HEK293T (cell line): ENCODE data around the gene RNF217.

Experiments used
- ARNT ChIP-seq: fragments of 450-650 bp; IDR thresholded peaks from 2 replicates; pipeline ENCODE4 v1.6.1; 2017; ENCODE audit warnings: mild to moderate bottlenecking
- BHLHE40 ChIP-seq: fragments of 450-650 bp; IDR thresholded peaks from 2 replicates; pipeline ENCODE4 v1.6.1; 2016; ENCODE audit warnings: mild to moderate bottlenecking, moderate library complexity, borderline replicate concordance
- CTBP1 ChIP-seq: fragments of 450-650 bp; IDR thresholded peaks from 2 replicates; pipeline ENCODE4 v1.6.1; 2016; ENCODE audit warnings: borderline replicate concordance

GRCh38 chr6:125037827-125038226, 75.6 kb downstream of the RNF217 start:
- TF ChIP-seq ARNT (no peak), BHLHE40 (no peak), CTBP1 (no peak)
